ENCODE results near the gene PDGFC. TPM values are rescaled to one million over a fixed set of nuclear protein-coding genes. Genes with fewer than 3 reads are reported as not detected.

PDGFC gene
- total RNA-seq, 3 donors from 2014 or later, result 0.05 to 0.40 TPM; not detected in 1

- H3K36me3 Mint-ChIP-seq (ENCODE audit: insufficient read depth), result no peaks in the 10 kb centered on the region
- no peaks in the 10 kb centered on the region for H3K4me1 Mint-ChIP-seq (ENCODE audit: low read depth)
- no peak for ATAC-seq
- no peak overlapping the region for H3K4me3 Mint-ChIP-seq
- H3K9me3 Mint-ChIP-seq, result peaks cover 11% of the 10 kb centered on the region
- H3K27me3 Mint-ChIP-seq (ENCODE audit: low read depth), result no peaks in the 10 kb centered on the region
- no peak for DNase-seq
These were observed 42.1 kb downstream of the PDGFC start for GRCh38 chr4:156929386-156930105.

GRCh38 chr4:156924774-156925315 is 46.8 kb downstream of the PDGFC start:
- no peaks in the 10 kb centered on the region for H3K27me3 Mint-ChIP-seq (ENCODE audit: low read depth)
- H3K4me1 Mint-ChIP-seq (ENCODE audit: low read depth), result no peaks in the 10 kb centered on the region
- DNase-seq, result no peak
- no peak overlapping the region for H3K4me3 Mint-ChIP-seq
- no peaks in the 10 kb centered on the region for H3K36me3 Mint-ChIP-seq (ENCODE audit: insufficient read depth)
- H3K9me3 Mint-ChIP-seq, result peaks cover 11% of the 10 kb centered on the region
- no peak for ATAC-seq

GRCh38 chr4:156923525-156923924 is 48.1 kb downstream of the PDGFC start:
- Mint-ChIP-seq H3K4me1 (ENCODE audit: low read depth) (no peaks in the 10 kb centered on the region), H3K9me3 (peaks cover 11% of the 10 kb centered on the region), H3K27me3 (ENCODE audit: low read depth) (no peaks in the 10 kb centered on the region), H3K4me3 (no peak overlapping the region), H3K36me3 (ENCODE audit: insufficient read depth) (no peaks in the 10 kb centered on the region)
- DNase-seq (no peak), ATAC-seq (no peak)

GRCh38 chr4:156915221-156915620 is 56.4 kb downstream of the PDGFC start:
- no peak overlapping the region for H3K4me3 Mint-ChIP-seq
- peaks cover 3% of the 10 kb centered on the region for H3K9me3 Mint-ChIP-seq
- ATAC-seq (no peak), DNase-seq (no peak)
- no peaks in the 10 kb centered on the region for H3K4me1 Mint-ChIP-seq (ENCODE audit: low read depth)
- no peaks in the 10 kb centered on the region for H3K36me3 Mint-ChIP-seq (ENCODE audit: insufficient read depth)
- H3K27me3 Mint-ChIP-seq (ENCODE audit: low read depth), result no peaks in the 10 kb centered on the region

GRCh38 chr4:156913234-156913633 is 58.4 kb downstream of the PDGFC start:
- DNase-seq (no peak), ATAC-seq (no peak)
- Mint-ChIP-seq H3K27me3 (ENCODE audit: low read depth) (no peaks in the 10 kb centered on the region), H3K36me3 (ENCODE audit: insufficient read depth) (no peaks in the 10 kb centered on the region), H3K9me3 (peaks cover 3% of the 10 kb centered on the region), H3K4me1 (ENCODE audit: low read depth) (no peaks in the 10 kb centered on the region), H3K4me3 (no peak overlapping the region)

GRCh38 chr4:156909010-156909409 is 62.6 kb downstream of the PDGFC start:
- ATAC-seq (no peak), DNase-seq (no peak)
- H3K36me3 Mint-ChIP-seq (ENCODE audit: insufficient read depth), result no peaks in the 10 kb centered on the region
- no peaks in the 10 kb centered on the region for H3K9me3 Mint-ChIP-seq
- H3K27me3 Mint-ChIP-seq (ENCODE audit: low read depth), result no peaks in the 10 kb centered on the region
- H3K4me3 Mint-ChIP-seq, result no peak overlapping the region
- no peaks in the 10 kb centered on the region for H3K4me1 Mint-ChIP-seq (ENCODE audit: low read depth)

- DNase-seq (no peak), ATAC-seq (no peak)
- no peaks in the 10 kb centered on the region for H3K36me3 Mint-ChIP-seq (ENCODE audit: insufficient read depth)
- H3K4me3 Mint-ChIP-seq, result no peak overlapping the region
- H3K27me3 Mint-ChIP-seq (ENCODE audit: low read depth), result no peaks in the 10 kb centered on the region
- H3K4me1 Mint-ChIP-seq (ENCODE audit: low read depth), result no peaks in the 10 kb centered on the region
- peaks cover under 1% of the 10 kb centered on the region for H3K9me3 Mint-ChIP-seq
These were observed 65.3 kb downstream of the PDGFC start for GRCh38 chr4:156906325-156906724.

GRCh38 chr4:156901871-156902270 is 69.7 kb downstream of the PDGFC start:
- DNase-seq, result no peak
- no peak overlapping the region for H3K4me3 Mint-ChIP-seq
- peaks cover 3% of the 10 kb centered on the region for H3K9me3 Mint-ChIP-seq
- no peaks in the 10 kb centered on the region for H3K36me3 Mint-ChIP-seq (ENCODE audit: insufficient read depth)
- no peaks in the 10 kb centered on the region for H3K4me1 Mint-ChIP-seq (ENCODE audit: low read depth)
- ATAC-seq, result no peak
- no peaks in the 10 kb centered on the region for H3K27me3 Mint-ChIP-seq (ENCODE audit: low read depth)

GRCh38 chr4:156898373-156899117 is 73.1 kb downstream of the PDGFC start:
- no peak overlapping the region for H3K4me3 Mint-ChIP-seq
- ATAC-seq, result no peak

GRCh38 chr4:156896527-156896926 is 75.1 kb downstream of the PDGFC start:
- DNase-seq (no peak), ATAC-seq (no peak)
- no peak overlapping the region for H3K4me3 Mint-ChIP-seq
- no peaks in the 10 kb centered on the region for H3K27me3 Mint-ChIP-seq (ENCODE audit: low read depth)
- H3K4me1 Mint-ChIP-seq (ENCODE audit: low read depth), result no peaks in the 10 kb centered on the region
- no peaks in the 10 kb centered on the region for H3K36me3 Mint-ChIP-seq (ENCODE audit: insufficient read depth)
- peaks cover 3% of the 10 kb centered on the region for H3K9me3 Mint-ChIP-seq

More at GRCh38 chr4:156898373-156899117, 73.1 kb downstream of the PDGFC start:
- Mint-ChIP-seq H3K27me3 (ENCODE audit: low read depth) (no peaks in the 10 kb centered on the region), H3K9me3 (peaks cover 3% of the 10 kb centered on the region), H3K36me3 (ENCODE audit: insufficient read depth) (no peaks in the 10 kb centered on the region), H3K4me1 (ENCODE audit: low read depth) (no peaks in the 10 kb centered on the region)
- DNase-seq, result no peak

- H3K4me3 Mint-ChIP-seq, result no peak overlapping the region
- ATAC-seq, result no peak
These were observed 77.4 kb downstream of the PDGFC start for GRCh38 chr4:156894234-156894633.

GRCh38 chr4:156892805-156893204 is 78.8 kb downstream of the PDGFC start:
- H3K36me3 Mint-ChIP-seq (ENCODE audit: insufficient read depth), result no peaks in the 10 kb centered on the region
- ATAC-seq, result no peak

More at GRCh38 chr4:156894234-156894633, 77.4 kb downstream of the PDGFC start:
- Mint-ChIP-seq H3K36me3 (ENCODE audit: insufficient read depth) (no peaks in the 10 kb centered on the region), H3K9me3 (no peaks in the 10 kb centered on the region), H3K4me1 (ENCODE audit: low read depth) (no peaks in the 10 kb centered on the region), H3K27me3 (ENCODE audit: low read depth) (no peaks in the 10 kb centered on the region)
- no peak for DNase-seq

GRCh38 chr4:156889616-156890594 is 81.7 kb downstream of the PDGFC start:
- no peaks in the 10 kb centered on the region for H3K9me3 Mint-ChIP-seq
- ATAC-seq (no peak), DNase-seq (no peak)
- H3K27me3 Mint-ChIP-seq (ENCODE audit: low read depth), result no peaks in the 10 kb centered on the region
- no peak overlapping the region for H3K4me3 Mint-ChIP-seq
- no peaks in the 10 kb centered on the region for H3K4me1 Mint-ChIP-seq (ENCODE audit: low read depth)
- H3K36me3 Mint-ChIP-seq (ENCODE audit: insufficient read depth), result no peaks in the 10 kb centered on the region

More at GRCh38 chr4:156892805-156893204, 78.8 kb downstream of the PDGFC start:
- DNase-seq, result no peak
- Mint-ChIP-seq H3K4me1 (ENCODE audit: low read depth) (no peaks in the 10 kb centered on the region), H3K27me3 (ENCODE audit: low read depth) (no peaks in the 10 kb centered on the region), H3K9me3 (no peaks in the 10 kb centered on the region), H3K4me3 (no peak overlapping the region)

- Mint-ChIP-seq H3K27me3 (ENCODE audit: low read depth) (no peaks in the 10 kb centered on the region), H3K36me3 (ENCODE audit: insufficient read depth) (no peaks in the 10 kb centered on the region), H3K4me3 (no peak overlapping the region), H3K9me3 (no peaks in the 10 kb centered on the region), H3K4me1 (ENCODE audit: low read depth) (no peaks in the 10 kb centered on the region)
- DNase-seq (no peak), ATAC-seq (no peak)
These were observed 82.8 kb downstream of the PDGFC start for GRCh38 chr4:156888762-156889161.
